IMR-90 (cell line): ENCODE data around the gene HCFC1. TPM values are rescaled to one million over a fixed set of nuclear protein-coding genes. Genes with fewer than 3 reads are reported as not detected.
A peak's percentile ranks its signal among the peaks of the same experiment; 100 is the strongest.

ENCODE experiments used
- ATAC-seq: fragments of 200-7000 bp; cut with Tn5 transposase; 2 replicates; pipeline ENCODE4 v1.9.1; 2020; ENCODE audit warnings: low read depth, mild to moderate bottlenecking, moderate library complexity
- BruUV-seq: library from RNA; stranded (reverse); fragments of 400-500 nt; replicated peaks from 2 replicates; lab custom pipeline; 2021; lab: Mats Ljungman, UMichigan
- CTCF ChIA-PET: fragments of 300-600 bp; formaldehyde crosslinking; extraction: SDS; loops from one replicate; lab custom pipeline; 2021; ENCODE audit warnings: antibody characterized with exemption; lab: Yijun Ruan, JAX
- POLR2A ChIA-PET: fragments of 300-600 bp; sonication (Branson Sonifier 250); formaldehyde crosslinking; loops from one replicate; lab custom pipeline; 2022; ENCODE audit warnings: antibody characterized with exemption; ENCODE audit not compliant: unreplicated experiment; lab: Charles Lee
- DNase-seq: peaks from one replicate; pipeline ENCODE4 v3.0.0; 2013
- H2AFZ ChIP-seq: replicated peaks from 2 replicates; pipeline ENCODE3; 2013; ENCODE audit warnings: low read length, mild to moderate bottlenecking; ENCODE audit not compliant: poor library complexity
- H2AK5ac ChIP-seq: 2 replicates; pipeline ENCODE4 v1.6.1; 2013; ENCODE audit warnings: low read depth, low read length, inconsistent platforms
- H2AK9ac ChIP-seq: replicated peaks from 2 replicates; pipeline ENCODE3; 2013; ENCODE audit warnings: mild to moderate bottlenecking, low read depth, low read length, moderate library complexity; ENCODE audit not compliant: poor library complexity
- H2BK120ac ChIP-seq: 2 replicates; pipeline ENCODE4 v1.6.1; 2013; ENCODE audit warnings: low read depth, low read length, inconsistent platforms
- H2BK15ac ChIP-seq: 3 replicates; pipeline ENCODE4 v1.6.1; 2013; ENCODE audit warnings: low read depth, low read length, inconsistent platforms
- H2BK20ac ChIP-seq: 2 replicates; pipeline ENCODE4 v1.6.1; 2013; ENCODE audit warnings: low read depth, mild to moderate bottlenecking, inconsistent platforms, low read length, moderate library complexity
- H2BK5ac ChIP-seq: 2 replicates; pipeline ENCODE4 v1.6.1; 2013; ENCODE audit warnings: mild to moderate bottlenecking, low read depth, low read length, inconsistent platforms; ENCODE audit not compliant: poor library complexity, severe bottlenecking
- H3K14ac ChIP-seq: replicated peaks from 2 replicates; pipeline ENCODE4 v1.6.1; 2013; ENCODE audit warnings: low read depth, low read length, inconsistent platforms
- H3K18ac ChIP-seq: 2 replicates; pipeline ENCODE4 v1.6.1; 2013; ENCODE audit warnings: low read depth, low read length, control low read depth
- H3K23ac ChIP-seq: 2 replicates; pipeline ENCODE4 v1.6.1; 2013; ENCODE audit warnings: low read depth, low read length, inconsistent platforms
- H3K27ac ChIP-seq: 2 replicates; pipeline ENCODE4 v1.5.1; 2013; ENCODE audit warnings: mild to moderate bottlenecking, control low read depth, low read length; ENCODE audit not compliant: insufficient read depth
- H3K27me3 ChIP-seq: 2 replicates; pipeline ENCODE4 v1.6.1; 2013; ENCODE audit warnings: low read length; ENCODE audit not compliant: control insufficient read depth, insufficient read depth
- H3K36me3 ChIP-seq: 2 replicates; pipeline ENCODE4 v1.6.1; 2013; ENCODE audit warnings: low read length, mixed read lengths; ENCODE audit not compliant: control insufficient read depth, insufficient read depth
- H3K4ac ChIP-seq: 2 replicates; pipeline ENCODE4 v1.6.1; 2013; ENCODE audit warnings: low read depth, low read length, inconsistent platforms
- H3K4me1 ChIP-seq: 2 replicates; pipeline ENCODE4 v1.6.1; 2013; ENCODE audit warnings: low read length, mixed read lengths; ENCODE audit not compliant: control insufficient read depth, insufficient read depth
- H3K4me2 ChIP-seq: 2 replicates; pipeline ENCODE4 v1.6.1; 2013; ENCODE audit warnings: low read depth, mild to moderate bottlenecking, control low read depth, low read length, moderate library complexity
- H3K4me3 ChIP-seq: 2 replicates; pipeline ENCODE4 v1.5.1; 2013; ENCODE audit warnings: low read depth, mild to moderate bottlenecking, control low read depth, low read length, moderate library complexity; ENCODE audit not compliant: insufficient read depth
- H3K56ac ChIP-seq: 2 replicates; pipeline ENCODE4 v1.6.1; 2013; ENCODE audit warnings: low read length, inconsistent platforms; ENCODE audit not compliant: insufficient read depth; ENCODE audit errors: extremely low read depth
- H3K79me1 ChIP-seq, 2 experiments: 2 replicates each; pipeline ENCODE4 v1.6.1; 2013; ENCODE audit warnings: low read length in 2 of 2, inconsistent platforms in 1 of 2, low read depth in 1 of 2
- H3K9ac ChIP-seq: 2 replicates; pipeline ENCODE4 v1.6.1; 2013; ENCODE audit warnings: low read depth, low read length, control low read depth
- H3K9me1 ChIP-seq: 2 replicates; pipeline ENCODE4 v1.6.1; 2013; ENCODE audit warnings: low read length, inconsistent platforms; ENCODE audit not compliant: insufficient read depth
- H3K9me3 ChIP-seq: 2 replicates; pipeline ENCODE4 v1.6.1; 2013; ENCODE audit warnings: low read length; ENCODE audit not compliant: control insufficient read depth, insufficient read depth
- H4K20me1 ChIP-seq: 2 replicates; pipeline ENCODE4 v1.6.1; 2013; ENCODE audit warnings: low read length, inconsistent platforms; ENCODE audit not compliant: insufficient read depth
- H4K5ac ChIP-seq: 2 replicates; pipeline ENCODE4 v1.6.1; 2013; ENCODE audit warnings: mild to moderate bottlenecking, low read depth, low read length, control low read depth
- H4K8ac ChIP-seq, 2 experiments: 2 replicates each; pipeline ENCODE4 v1.6.1; 2013; ENCODE audit warnings: low read depth in 2 of 2, low read length in 2 of 2, control low read depth in 1 of 2, inconsistent platforms in 1 of 2
- H4K91ac ChIP-seq: 2 replicates; pipeline ENCODE4 v1.6.1; 2013; ENCODE audit warnings: low read depth, low read length, inconsistent platforms; ENCODE audit not compliant: insufficient read depth
- BHLHE40 ChIP-seq: fragments of 150-350 bp; IDR thresholded peaks from 2 replicates; pipeline ENCODE4 v1.6.1; 2016; ENCODE audit warnings: mild to moderate bottlenecking, low read depth, low read length
- CEBPB ChIP-seq: IDR thresholded peaks from 2 replicates; pipeline ENCODE4 v1.6.1; 2012; ENCODE audit warnings: low read depth, low read length, improper control_type of control experiment
- CHD1 ChIP-seq: IDR thresholded peaks from 2 replicates; pipeline ENCODE4 v1.6.1; 2012; ENCODE audit warnings: low read depth, low read length, improper control_type of control experiment
- ELK1 ChIP-seq: fragments of 150-350 bp; IDR thresholded peaks from 2 replicates; pipeline ENCODE4 v1.6.1; 2016; ENCODE audit warnings: low read depth, mild to moderate bottlenecking, low read length, moderate library complexity, borderline replicate concordance
- FOS ChIP-seq: fragments of 150-350 bp; IDR thresholded peaks from 2 replicates; pipeline ENCODE4 v1.6.1; 2016; ENCODE audit warnings: low read depth, low read length
- MAFK ChIP-seq: IDR thresholded peaks from 2 replicates; pipeline ENCODE4 v1.6.1; 2012; ENCODE audit warnings: low read depth, low read length, improper control_type of control experiment
- MAZ ChIP-seq: IDR thresholded peaks from 2 replicates; pipeline ENCODE4 v1.6.1; 2012; ENCODE audit warnings: low read depth, mild to moderate bottlenecking, low read length, improper control_type of control experiment, moderate library complexity, borderline replicate concordance
- SMC3 ChIP-seq: fragments of 150-350 bp; IDR thresholded peaks from 2 replicates; pipeline ENCODE4 v1.6.1; 2016; ENCODE audit warnings: low read depth, mild to moderate bottlenecking, antibody characterized with exemption, low read length, moderate library complexity
- WGBS, 2 experiments: methylation state at CpG; one replicate each; pipeline versions ENCODE4 v1.1.5 to v1.1.7; 2013; ENCODE audit warnings: missing lambda C conversion rate in 2 of 2; ENCODE audit not compliant: insufficient read length in 1 of 2; ENCODE audit errors: extremely low coverage in 2 of 2; 5-methylcytosine and 5-hydroxymethylcytosine counted together
- dilution Hi-C: fragments of 300-500 bp; cut with HindIII; formaldehyde crosslinking; loops from one replicate; pipeline ENCODE4 v1.14.3; 2018; ENCODE audit warnings: low sequenced_read_pairs; ENCODE audit not compliant: unreplicated experiment
- in situ Hi-C: fragments of 300-500 bp; cut with MboI; formaldehyde crosslinking; loops from 3 replicates; pipeline ENCODE4 v1.14.3; 2019; ENCODE audit warnings: low sequenced_read_pairs, inconsistent platforms, mixed read lengths
- intact Hi-C: fragments of 100-400 bp; cut with micrococcal nuclease; formaldehyde crosslinking; loops from 2 replicates; pipeline ENCODE4 v1.10.0; 2022
- polyA plus RNA-seq, 3 experiments: library from polyadenylated mRNA; depleted of rRNA; stranded (reverse); fragments of >200 nt; gene quantifications; 2 replicates each; pipeline ENCODE4 v1.2.3, GENCODE V29; 2012; ENCODE audit warnings: low replicate concordance in 1 of 3
- total RNA-seq: library from RNA; depleted of rRNA; stranded (reverse); fragments of >200 nt; gene quantifications from 2 replicates; pipeline ENCODE4 v1.2.3, GENCODE V29; 2012

The HCFC1 gene
- total and polyA plus RNA-seq, 2 of the 4 experiments (the other 2 are of a cell fraction) = 3.2 to 17.6 TPM

GRCh38 chrX:153903991-153904957 is 67.3 kb downstream of the HCFC1 start, which contains the start of gene AVPR2 (continued):
- TF ChIP-seq CHD1 (no peak), MAZ (no peak)

GRCh38 chrX:153903238-153903980 is 68.2 kb downstream of the HCFC1 start:
- Histone ChIP-seq H3K4me1 (peaks cover 9% of the 10 kb centered on the region; the same call in 1 of the 2 replicates), H4K8ac (no peak overlapping the region), H2BK20ac (no peak overlapping the region), H2AK5ac (peak overlapping the region; percentile 16; the same call in 1 of the 2 replicates), H3K27me3 (peaks cover 3% of the 10 kb centered on the region; the same call in 1 of the 2 replicates), H3K36me3 (no peaks in the 10 kb centered on the region), H3K23ac (no peak overlapping the region), H3K9me1 (peaks cover 4% of the 10 kb centered on the region), H4K91ac (no peak overlapping the region), H3K18ac (no peak overlapping the region), H3K9me3 (no peaks in the 10 kb centered on the region; the same call in 1 of the 2 replicates), H2BK15ac (no peak overlapping the region), H3K4me3 (no peak overlapping the region), H3K79me1 (no peaks in the 10 kb centered on the region), H3K56ac (no peak overlapping the region), H2BK120ac (no peak overlapping the region), H2AK9ac (no peak overlapping the region), H3K4ac (no peak overlapping the region), H3K4me2 (no peak overlapping the region), H3K9ac (no peak overlapping the region), H3K27ac (no peak overlapping the region), H4K5ac (no peak overlapping the region), H2AFZ (no peak overlapping the region), H4K20me1 (no peaks in the 10 kb centered on the region; the same call in 1 of the 2 replicates), H2BK5ac (no peak overlapping the region), H3K14ac (no peak overlapping the region)
- ATAC-seq = no peak
- POLR2A ChIA-PET = no interaction called here
- in situ Hi-C loops (loop anchor here (25.0 kb wide), 1 partner anchor 941 kb away; no protein-coding TSS in a partner anchor), intact Hi-C loops (no loop called here), dilution Hi-C loops (no loop called here)
- BruUV-seq = no TSS peak
- DNase-seq = no peak
- TF ChIP-seq ELK1 (no peak), CEBPB (no peak), MAFK (no peak), FOS (no peak), SMC3 (no peak), MAZ (no peak), BHLHE40 (no peak)
- CTCF ChIA-PET = no interaction called here
- 77% methylated on average over 5 of the region's 18 CpGs; no CpG with 5 or more reads in 1 of the 2 experiments for WGBS, 2 experiments
